ENCODE results near the gene APPL2.
"Not testable (repeated sequence)": the region's sequence is repeated elsewhere in the genome, so short reads cannot be mapped to it uniquely, and the experiment has no call there.

Gene APPL2

GRCh38 chr12:105235732-105236476, at the start of gene APPL2:
Gene APPL2 (minus strand): TSS chr12:105236174. CDS start chr12:105236012, 162 bp downstream.
- DNase-seq = peak; percentile 90

GRCh38 chr12:105285378-105285777, 49.4 kb upstream of the APPL2 start:
- DNase-seq = no peak

GRCh38 chr12:105281694-105282049, 45.7 kb upstream of the APPL2 start:
- DNase-seq = no peak

GRCh38 chr12:105280966-105281693, 45.2 kb upstream of the APPL2 start:
- DNase-seq = no peak

GRCh38 chr12:105279460-105280056, 43.6 kb upstream of the APPL2 start:
- no peak for DNase-seq

GRCh38 chr12:105278043-105278697, 42.2 kb upstream of the APPL2 start:
- DNase-seq = no peak

GRCh38 chr12:105275997-105276733, 40.2 kb upstream of the APPL2 start:
- no peak for DNase-seq

- no peak for DNase-seq
Observed at GRCh38 chr12:105274571-105274970, 38.6 kb upstream of the APPL2 start.

- peak; percentile 83 for DNase-seq
Observed at GRCh38 chr12:105273601-105274000, 37.6 kb upstream of the APPL2 start.

GRCh38 chr12:105272814-105273416, 36.9 kb upstream of the APPL2 start:
- no peak for DNase-seq

- DNase-seq = no peak
Observed at GRCh38 chr12:105272152-105272551, 36.2 kb upstream of the APPL2 start.

GRCh38 chr12:105271364-105271763, 35.4 kb upstream of the APPL2 start:
- no peak for DNase-seq

GRCh38 chr12:105270671-105271255, 34.8 kb upstream of the APPL2 start:
- DNase-seq = no peak

- DNase-seq = no peak
Observed at GRCh38 chr12:105267711-105268110, 31.7 kb upstream of the APPL2 start.

- DNase-seq = no peak
Observed at GRCh38 chr12:105264771-105265170, 28.8 kb upstream of the APPL2 start.

GRCh38 chr12:105262461-105263184, 26.6 kb upstream of the APPL2 start:
- DNase-seq = no peak

- DNase-seq = no peak
Observed at GRCh38 chr12:105261010-105261409, 25.0 kb upstream of the APPL2 start.

GRCh38 chr12:105259226-105259625, 23.3 kb upstream of the APPL2 start:
- no peak for DNase-seq

- no peak for DNase-seq
Observed at GRCh38 chr12:105257321-105257728, 21.4 kb upstream of the APPL2 start.

- no peak for DNase-seq
Observed at GRCh38 chr12:105256921-105257320, 20.9 kb upstream of the APPL2 start.

- not testable (repeated sequence) for DNase-seq
Observed at GRCh38 chr12:105256431-105256830, 20.5 kb upstream of the APPL2 start.
